Loucy (cell line): Measurements from ENCODE around the gene XG.

Experiments
- EZH2phosphoT487 ChIP-seq: fragments of 200-600 bp; IDR thresholded peaks from 2 replicates; pipeline ENCODE4 v1.6.1; 2018; ENCODE audit warnings: antibody characterized with exemption, mild to moderate bottlenecking, moderate library complexity, borderline replicate concordance
- TF ChIP-seq, protein P1 (sequence below): fragments of 200-600 bp; sonication (generic); conservative IDR thresholded peaks from 2 replicates; pipeline ENCODE4 v1.5.1; 2014; ENCODE audit warnings: mild to moderate bottlenecking, antibody characterized with exemption, low read length

DNA sequence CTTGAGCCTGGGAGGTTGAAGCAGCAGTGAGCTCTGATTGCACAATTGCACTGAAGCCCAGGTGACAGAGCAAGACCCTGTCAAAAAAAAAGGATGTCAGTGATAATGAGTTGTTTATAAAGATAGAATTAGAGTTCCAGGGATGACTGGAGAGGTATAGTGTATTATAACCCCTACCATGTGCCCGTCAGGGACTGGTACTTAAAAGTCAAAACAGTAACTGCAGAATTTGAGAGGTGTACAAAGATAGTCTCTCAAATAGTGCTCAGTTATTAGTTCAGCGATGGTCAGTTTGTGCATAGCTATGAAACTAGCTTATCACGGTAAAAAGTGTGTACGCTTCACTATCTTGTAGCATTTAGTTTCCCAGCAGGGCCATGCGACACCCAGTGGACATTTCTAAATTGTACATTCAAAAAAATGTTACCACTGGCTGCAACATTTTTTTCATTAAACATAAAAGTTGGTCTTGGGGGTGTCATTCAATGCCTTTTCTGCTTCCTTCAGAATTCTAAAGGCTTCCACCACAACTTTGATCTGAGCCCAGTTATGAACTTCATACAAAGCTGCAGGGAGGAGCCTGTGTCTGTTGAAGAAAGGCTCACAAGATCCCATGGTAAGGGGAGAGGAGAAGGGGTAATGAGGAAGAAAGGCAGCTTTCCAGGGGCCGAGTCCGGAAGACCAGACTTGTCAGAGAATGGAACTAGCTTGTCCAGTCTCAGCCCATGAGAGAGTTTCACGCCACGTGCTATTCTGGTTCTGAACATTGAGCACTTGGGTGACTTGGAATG is 67.7 kb downstream of the XG start:
- TF ChIP-seq, protein P1, sequence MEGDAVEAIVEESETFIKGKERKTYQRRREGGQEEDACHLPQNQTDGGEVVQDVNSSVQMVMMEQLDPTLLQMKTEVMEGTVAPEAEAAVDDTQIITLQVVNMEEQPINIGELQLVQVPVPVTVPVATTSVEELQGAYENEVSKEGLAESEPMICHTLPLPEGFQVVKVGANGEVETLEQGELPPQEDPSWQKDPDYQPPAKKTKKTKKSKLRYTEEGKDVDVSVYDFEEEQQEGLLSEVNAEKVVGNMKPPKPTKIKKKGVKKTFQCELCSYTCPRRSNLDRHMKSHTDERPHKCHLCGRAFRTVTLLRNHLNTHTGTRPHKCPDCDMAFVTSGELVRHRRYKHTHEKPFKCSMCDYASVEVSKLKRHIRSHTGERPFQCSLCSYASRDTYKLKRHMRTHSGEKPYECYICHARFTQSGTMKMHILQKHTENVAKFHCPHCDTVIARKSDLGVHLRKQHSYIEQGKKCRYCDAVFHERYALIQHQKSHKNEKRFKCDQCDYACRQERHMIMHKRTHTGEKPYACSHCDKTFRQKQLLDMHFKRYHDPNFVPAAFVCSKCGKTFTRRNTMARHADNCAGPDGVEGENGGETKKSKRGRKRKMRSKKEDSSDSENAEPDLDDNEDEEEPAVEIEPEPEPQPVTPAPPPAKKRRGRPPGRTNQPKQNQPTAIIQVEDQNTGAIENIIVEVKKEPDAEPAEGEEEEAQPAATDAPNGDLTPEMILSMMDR: peak; percentile 42
- TF ChIP-seq EZH2phosphoT487: no peak
